Cardiac fibroblast (primary cell): Measurements from ENCODE around the gene CEP70.

Experiments used
- DNase-seq, 2 donors: peaks; one replicate each; pipeline versions ENCODE4 v3.0.0 to v3.0.0-alpha.2; 2010; ENCODE audit warnings: low read depth in 2 of 2
- H3K4me3 ChIP-seq, 2 donors: replicated peaks in 1 of 2; 1 replicate in 1 of 2; 2 replicates in 1 of 2; pipeline ENCODE4 v1.5.1; 2011; ENCODE audit warnings: low read depth in 2 of 2, low read length in 2 of 2, mild to moderate bottlenecking in 2 of 2, moderate library complexity in 1 of 2
- CTCF ChIP-seq: IDR thresholded peaks from one replicate; pipeline ENCODE4 v1.5.1; 2011; ENCODE audit warnings: low read depth, mild to moderate bottlenecking, low read length, inconsistent platforms

The CEP70 gene

GRCh38 chr3:138450181-138450580, 143.9 kb downstream of the CEP70 start:
- no peak for DNase-seq
- no peak overlapping the region for H3K4me3 ChIP-seq
- TF ChIP-seq CTCF: no peak

- DNase-seq: no peak
- TF ChIP-seq CTCF: no peak
- H3K4me3 ChIP-seq: no peak overlapping the region
These were observed 144.6 kb downstream of the CEP70 start for GRCh38 chr3:138449490-138449889.

GRCh38 chr3:138448631-138449030, 145.4 kb downstream of the CEP70 start:
- TF ChIP-seq CTCF: no peak
- DNase-seq: no peak
- H3K4me3 ChIP-seq: no peak overlapping the region

GRCh38 chr3:138445654-138446053, 148.4 kb downstream of the CEP70 start:
- DNase-seq: no peak
- TF ChIP-seq CTCF: no peak
- H3K4me3 ChIP-seq: no peak overlapping the region

- DNase-seq: no peak
- no peak overlapping the region for H3K4me3 ChIP-seq
- no peak for TF ChIP-seq CTCF
These were observed 148.8 kb downstream of the CEP70 start for GRCh38 chr3:138445236-138445635.
